ENCODE measurements around the gene SESN1. TPM values are rescaled to one million over a fixed set of nuclear protein-coding genes. Genes with fewer than 3 reads are reported as not detected.

Gene SESN1
- total RNA-seq, 1 experiment from 2014 or later, result 17.5 TPM

GRCh38 chr6:108959972-108960582, 134.6 kb downstream of the SESN1 start:
- H3T11ph ChIP-seq (ENCODE audit: low read length), result no peak overlapping the region
- no peak overlapping the region for H2BK12ac ChIP-seq (ENCODE audit: insufficient read length, low read depth, low read length)
- H3K27ac Mint-ChIP-seq, result no peak overlapping the region; a peak in 1 of 7 replicates
- H3K23ac ChIP-seq (ENCODE audit: insufficient read length, low read depth, low read length), result no peak overlapping the region
- H3K4me3 Mint-ChIP-seq, result no peak overlapping the region
- no peak overlapping the region for H3K27ac ChIP-seq (ENCODE audit: insufficient read length, low read depth, low read length)
- H2BK5ac ChIP-seq (ENCODE audit: insufficient read length, low read length), result no peak overlapping the region
- H3K4me1 ChIP-seq (ENCODE audit: insufficient read depth, low read length), result no peaks in the 10 kb centered on the region
- no peak overlapping the region for H3K9ac ChIP-seq (ENCODE audit: extremely low read depth, insufficient read length, low read length)
- H4K8ac ChIP-seq (replicated peaks; ENCODE audit: insufficient read length, low read depth, low read length), result no peak overlapping the region
- no peak for DNase-seq
- H3K27me3 ChIP-seq (ENCODE audit: insufficient read depth, low read length), result no peaks in the 10 kb centered on the region
- no peak overlapping the region for H3K4ac ChIP-seq (ENCODE audit: low read depth, low read length)
- H3K23me2 ChIP-seq (ENCODE audit: insufficient read length, low read depth, low read length, poor library complexity, severe bottlenecking), result no peaks in the 10 kb centered on the region
- H3K56ac ChIP-seq (ENCODE audit: insufficient read length, low read depth, low read length), result no peak overlapping the region
- no peaks in the 10 kb centered on the region for H3K9me3 Mint-ChIP-seq
- H4K20me1 ChIP-seq (ENCODE audit: control insufficient read depth, insufficient read depth, insufficient read length), result no peaks in the 10 kb centered on the region
- no peak overlapping the region for H3K18ac ChIP-seq (ENCODE audit: insufficient read length, low read depth, low read length)
- H2AK5ac ChIP-seq (ENCODE audit: insufficient read length, low read length), result no peak overlapping the region
- no peaks in the 10 kb centered on the region for H3K79me2 ChIP-seq (ENCODE audit: insufficient read depth, low read length)
- no peak overlapping the region for H2BK15ac ChIP-seq (ENCODE audit: low read depth, low read length)
- no peak overlapping the region for H2BK120ac ChIP-seq (ENCODE audit: low read depth, low read length, poor library complexity, severe bottlenecking)
- no peak overlapping the region for H4K5ac ChIP-seq (ENCODE audit: insufficient read length, low read depth, low read length)
- no peak overlapping the region for H3K4me2 ChIP-seq (ENCODE audit: insufficient read depth, insufficient read length, low read length)
- H3K36me3 Mint-ChIP-seq (ENCODE audit: insufficient read depth in 1 of 3, low read depth in 3 of 3), result no peaks in the 10 kb centered on the region
- no peak overlapping the region for H4K91ac ChIP-seq (ENCODE audit: insufficient read length, low read depth, low read length)
- no peak overlapping the region for H3K14ac ChIP-seq (ENCODE audit: insufficient read depth, low read length)
- no peak overlapping the region for H2AFZ ChIP-seq (ENCODE audit: low read length)
- no CpG with 5 or more reads among the region's 10 CpGs for WGBS (ENCODE audit: extremely low coverage, insufficient read length, low lambda C conversion rate)
- peaks cover 1 to 2% of the 10 kb centered on the region in 2 experiments for H3K4me1 Mint-ChIP-seq
- H3K79me1 ChIP-seq (ENCODE audit: insufficient read depth, low read depth, low read length, poor library complexity, severe bottlenecking), result no peaks in the 10 kb centered on the region
- no peak overlapping the region for H2BK20ac ChIP-seq (ENCODE audit: low read depth, low read length, poor library complexity, severe bottlenecking)
- TF ChIP-seq, protein P1, sequence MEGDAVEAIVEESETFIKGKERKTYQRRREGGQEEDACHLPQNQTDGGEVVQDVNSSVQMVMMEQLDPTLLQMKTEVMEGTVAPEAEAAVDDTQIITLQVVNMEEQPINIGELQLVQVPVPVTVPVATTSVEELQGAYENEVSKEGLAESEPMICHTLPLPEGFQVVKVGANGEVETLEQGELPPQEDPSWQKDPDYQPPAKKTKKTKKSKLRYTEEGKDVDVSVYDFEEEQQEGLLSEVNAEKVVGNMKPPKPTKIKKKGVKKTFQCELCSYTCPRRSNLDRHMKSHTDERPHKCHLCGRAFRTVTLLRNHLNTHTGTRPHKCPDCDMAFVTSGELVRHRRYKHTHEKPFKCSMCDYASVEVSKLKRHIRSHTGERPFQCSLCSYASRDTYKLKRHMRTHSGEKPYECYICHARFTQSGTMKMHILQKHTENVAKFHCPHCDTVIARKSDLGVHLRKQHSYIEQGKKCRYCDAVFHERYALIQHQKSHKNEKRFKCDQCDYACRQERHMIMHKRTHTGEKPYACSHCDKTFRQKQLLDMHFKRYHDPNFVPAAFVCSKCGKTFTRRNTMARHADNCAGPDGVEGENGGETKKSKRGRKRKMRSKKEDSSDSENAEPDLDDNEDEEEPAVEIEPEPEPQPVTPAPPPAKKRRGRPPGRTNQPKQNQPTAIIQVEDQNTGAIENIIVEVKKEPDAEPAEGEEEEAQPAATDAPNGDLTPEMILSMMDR (conservative IDR thresholded peaks at IDR 0.05), result no peak
- H3K9me3 ChIP-seq (ENCODE audit: control insufficient read depth, low read depth, low read length), result no peaks in the 10 kb centered on the region
- no peaks in the 10 kb centered on the region for H3K27me3 Mint-ChIP-seq (ENCODE audit: low read depth)

Measured in H9 (cell line).